NCI-H2196 (cell line): ENCODE data around the gene EFCAB6.

Experiments used
- DNase-seq: peaks from one replicate; lab custom pipeline; 2025; ENCODE audit not compliant: unreplicated experiment; lab: John Stamatoyannopoulos, UW

Gene EFCAB6

DNA sequence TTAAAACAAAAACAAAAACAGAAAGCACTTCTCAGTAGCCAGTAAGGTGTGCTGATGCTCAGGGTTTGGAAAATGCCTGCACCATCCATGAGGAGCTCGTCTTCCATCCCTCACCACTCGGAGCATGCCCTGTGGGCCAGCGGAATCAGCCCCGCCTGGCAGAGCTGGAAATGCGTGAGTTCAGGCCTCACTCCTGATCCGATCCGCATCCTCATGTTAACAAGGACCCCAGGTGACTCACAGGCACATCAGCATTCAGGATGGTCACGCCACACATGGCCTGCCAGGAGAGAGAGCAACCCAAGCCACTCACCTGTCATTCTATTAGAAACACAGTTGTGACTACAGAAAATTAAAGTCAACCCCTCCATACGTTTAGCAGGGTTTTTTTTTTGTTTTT is 211.8 kb downstream of the EFCAB6 start:
- no peak for DNase-seq

- no peak for DNase-seq
Measured at GRCh38 chr22:43592476-43592875, 219.6 kb downstream of the EFCAB6 start.

GRCh38 chr22:43591380-43591779 is 220.7 kb downstream of the EFCAB6 start:
- DNase-seq, result no peak

- DNase-seq, result no peak
Measured at GRCh38 chr22:43587574-43587973, 224.5 kb downstream of the EFCAB6 start.

- no peak for DNase-seq
Measured at GRCh38 chr22:43583501-43583900, 228.6 kb downstream of the EFCAB6 start.

DNA sequence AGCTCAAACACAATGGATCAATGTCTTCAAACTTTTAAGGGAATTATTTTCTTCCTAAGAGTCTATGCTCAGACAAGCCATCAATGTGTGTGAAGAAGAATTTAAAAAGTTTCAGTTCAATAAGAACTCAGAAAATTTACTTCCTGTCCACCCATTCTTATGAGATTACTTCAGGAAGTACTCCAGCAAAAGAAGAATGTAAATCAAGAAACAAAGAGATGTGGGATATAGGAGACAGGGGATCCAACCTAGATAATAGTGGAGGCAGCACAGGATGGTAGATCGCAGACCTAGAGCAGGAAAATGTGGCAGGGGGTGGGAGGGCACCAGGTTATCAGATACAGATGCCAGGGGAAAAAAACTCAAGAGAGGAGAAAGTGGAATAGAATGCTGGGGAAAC is 229.7 kb downstream of the EFCAB6 start:
- DNase-seq, result no peak

- DNase-seq, result no peak
Measured at GRCh38 chr22:43580271-43580750, 231.8 kb downstream of the EFCAB6 start.

- DNase-seq, result no peak
Measured at GRCh38 chr22:43574738-43575137, 237.4 kb downstream of the EFCAB6 start.

GRCh38 chr22:43572710-43573109 is 239.4 kb downstream of the EFCAB6 start:
- DNase-seq, result no peak

GRCh38 chr22:43571181-43571580 is 240.9 kb downstream of the EFCAB6 start:
- DNase-seq, result no peak

DNA sequence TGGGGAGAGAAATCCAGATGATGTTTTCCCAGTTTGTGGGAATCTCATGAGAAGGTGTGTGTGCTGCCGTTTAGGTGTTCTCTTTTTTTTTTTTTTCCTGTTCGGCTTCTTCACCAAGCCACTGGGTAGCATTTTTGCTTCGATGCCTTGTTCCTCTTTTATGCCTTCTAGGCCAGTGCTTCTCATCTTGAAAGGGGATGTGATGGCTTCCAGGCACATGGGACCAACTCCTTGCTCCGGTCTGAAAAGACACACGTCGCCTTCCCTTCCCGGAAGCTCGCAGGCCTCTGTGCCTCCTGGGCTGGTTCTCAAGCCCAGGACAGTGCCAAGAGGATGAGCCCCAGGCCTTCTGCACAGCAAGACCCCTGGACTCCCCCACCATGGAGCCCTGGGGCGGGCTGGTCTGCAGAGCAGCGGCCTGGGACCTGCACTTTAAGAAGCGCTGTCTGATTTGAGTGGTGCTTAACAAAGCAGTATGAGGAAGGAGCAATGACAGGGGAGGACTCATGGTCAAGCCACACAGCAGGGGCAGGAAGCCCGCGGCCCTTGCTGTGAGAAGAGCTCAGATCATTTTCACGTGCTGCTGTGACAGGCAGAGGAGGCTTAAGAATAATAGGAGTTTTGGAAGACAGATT is 241.5 kb downstream of the EFCAB6 start:
- no peak for DNase-seq

- DNase-seq, result no peak
Measured at GRCh38 chr22:43569111-43569510, 243.0 kb downstream of the EFCAB6 start.

DNA sequence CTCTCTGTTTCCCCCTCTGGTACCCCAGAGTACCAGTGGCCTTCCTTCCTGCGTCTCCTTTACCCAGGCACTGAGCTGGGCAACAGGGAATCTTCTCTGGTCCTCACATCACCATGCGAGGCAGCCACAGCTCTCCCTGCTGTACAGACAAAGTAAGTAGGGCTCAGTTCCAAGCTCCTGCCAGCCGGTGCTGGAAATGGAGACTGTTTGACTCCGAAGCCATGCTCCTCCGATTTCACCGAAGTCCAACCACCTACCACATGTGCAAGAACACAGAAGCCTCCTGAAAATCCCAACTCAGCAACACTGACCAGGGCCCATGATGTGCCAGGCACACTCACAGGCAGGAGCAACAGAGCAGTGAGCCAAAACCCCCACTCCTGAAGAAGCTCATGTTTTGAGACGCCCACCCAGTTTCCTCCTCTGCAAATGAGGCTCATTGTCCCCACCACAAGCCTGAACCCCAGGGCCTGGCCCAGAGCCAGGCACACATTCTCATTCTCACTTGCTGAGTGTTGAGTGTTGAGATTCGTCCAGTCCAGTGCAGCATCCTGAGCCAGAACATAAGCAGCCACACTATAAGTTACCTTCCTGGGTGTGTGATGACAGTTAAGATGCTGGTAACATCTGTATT is 244.3 kb downstream of the EFCAB6 start:
- peak; percentile 29 for DNase-seq

DNA sequence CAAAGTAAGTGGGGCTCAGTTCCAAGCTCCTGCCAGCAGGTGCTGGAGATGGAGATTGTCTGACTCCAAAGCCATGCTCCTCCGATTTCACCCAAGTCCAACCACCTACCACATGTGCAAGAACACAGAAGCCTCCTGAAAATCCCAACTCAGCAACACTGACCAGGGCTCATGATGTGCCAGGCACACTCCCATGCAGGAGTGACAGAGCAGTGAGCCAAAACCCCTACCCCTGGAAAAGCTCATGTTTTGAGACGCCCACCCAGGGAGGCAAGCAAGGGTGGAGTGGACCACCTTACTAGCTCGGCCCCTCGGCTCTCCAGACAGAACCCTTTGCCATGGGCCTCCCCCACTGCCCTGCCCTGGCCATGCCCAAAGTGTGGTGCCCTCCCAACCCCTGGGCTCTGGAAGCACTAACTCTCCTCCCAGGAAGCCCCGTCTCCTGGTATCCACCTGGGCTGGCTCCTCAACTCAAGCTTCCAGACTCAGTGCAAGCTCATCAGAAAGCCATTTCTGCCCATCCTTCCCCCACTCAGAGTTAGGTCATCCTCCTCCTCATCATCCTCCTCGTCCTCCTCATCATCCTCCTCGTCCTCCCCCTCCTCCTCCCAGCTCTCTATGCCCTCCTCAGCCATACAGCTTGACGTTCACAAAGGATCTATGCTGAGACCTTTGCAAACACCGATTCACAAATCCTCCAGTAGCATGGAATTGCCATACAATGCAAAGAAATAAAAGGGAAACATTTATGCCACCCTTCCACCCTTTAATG is 245.4 kb downstream of the EFCAB6 start:
- peak; percentile 12 for DNase-seq

DNA sequence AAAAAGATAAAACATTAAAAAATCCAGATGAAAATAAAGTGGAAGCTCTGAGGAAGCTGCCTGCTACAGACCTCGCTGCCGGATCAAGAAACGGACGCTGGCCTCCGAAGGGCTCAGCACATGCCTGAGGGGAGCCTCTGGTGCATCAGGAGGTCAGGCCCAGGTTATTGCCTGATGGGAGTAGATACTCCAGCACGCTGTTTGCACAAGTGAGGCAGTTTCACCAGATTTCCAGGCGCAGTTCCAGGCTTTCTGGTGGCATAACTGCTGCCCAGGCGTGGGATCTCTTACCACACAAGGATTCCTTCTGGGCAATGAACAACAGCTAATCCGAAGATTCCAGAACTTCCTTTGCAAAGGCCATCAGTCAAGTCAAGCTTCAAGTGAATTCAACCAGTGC is 246.1 kb downstream of the EFCAB6 start:
- DNase-seq, result no peak

- DNase-seq, result no peak
Measured at GRCh38 chr22:43564859-43565258, 247.2 kb downstream of the EFCAB6 start.

GRCh38 chr22:43563571-43563970 is 248.5 kb downstream of the EFCAB6 start:
- no peak for DNase-seq

- DNase-seq, result no peak
Measured at GRCh38 chr22:43562843-43563242, 249.3 kb downstream of the EFCAB6 start.

- no peak for DNase-seq
Measured at GRCh38 chr22:43561415-43562178, 250.5 kb downstream of the EFCAB6 start.

DNA sequence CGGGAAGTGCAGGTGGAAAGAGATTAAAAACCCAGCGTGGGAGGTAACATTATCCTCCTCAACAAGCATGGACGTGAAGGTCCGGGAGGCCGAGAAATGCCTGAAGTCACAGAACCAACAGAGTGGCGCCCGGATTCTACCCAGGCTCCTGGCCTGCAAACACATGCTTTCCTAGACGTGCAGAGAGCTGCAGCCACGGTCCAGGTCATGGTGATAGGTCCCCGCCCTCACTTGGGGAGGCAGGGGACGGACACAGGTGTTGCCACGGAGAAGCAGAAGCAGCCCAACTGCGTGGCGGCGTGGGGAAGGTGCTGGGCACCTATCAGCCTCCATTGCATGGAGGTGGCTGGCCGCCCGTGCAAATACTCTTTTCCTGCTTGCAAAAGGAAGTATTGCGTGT is 251.5 kb downstream of the EFCAB6 start:
- no peak for DNase-seq
